Muscle layer of duodenum (tissue), 2 donors: ENCODE results near the gene LRRC8E.
A peak's percentile ranks its signal among the peaks of the same experiment; 100 is the strongest.
"Not testable (repeated sequence)": the region's sequence is repeated elsewhere in the genome, so short reads cannot be mapped to it uniquely, and the experiment has no call there.

ENCODE experiments used
- H3K27ac ChIP-seq: one replicate; pipeline ENCODE4 v1.7.0; 2013; ENCODE audit warnings: mild to moderate bottlenecking, low read length
- H3K27me3 ChIP-seq: one replicate; pipeline ENCODE4 v1.7.0; 2013; ENCODE audit warnings: low read depth, mild to moderate bottlenecking, control low read depth, low read length
- H3K36me3 ChIP-seq, 2 donors: one replicate each; pipeline ENCODE4 v1.7.0; 2013; ENCODE audit warnings: low read length in 2 of 2, control low read depth in 1 of 2, mild to moderate bottlenecking in 1 of 2; ENCODE audit not compliant: insufficient read depth in 2 of 2, control insufficient read depth in 1 of 2
- H3K4me1 ChIP-seq, 2 donors: one replicate each; pipeline ENCODE4 v1.7.0; 2013; ENCODE audit warnings: low read length in 2 of 2, mild to moderate bottlenecking in 2 of 2, control low read depth in 1 of 2, moderate library complexity in 1 of 2; ENCODE audit not compliant: insufficient read depth in 2 of 2, control insufficient read depth in 1 of 2
- H3K4me3 ChIP-seq, 2 donors: one replicate each; pipeline ENCODE4 v1.7.0; 2013; ENCODE audit warnings: low read length in 2 of 2, low read depth in 1 of 2, mild to moderate bottlenecking in 1 of 2
- H3K9me3 ChIP-seq, 2 donors: one replicate each; pipeline ENCODE4 v1.7.0; 2013; ENCODE audit warnings: low read length in 2 of 2, control low read depth in 1 of 2, mild to moderate bottlenecking in 1 of 2; ENCODE audit not compliant: control insufficient read depth in 1 of 2
- donor health status: healthy.

The LRRC8E gene

DNA sequence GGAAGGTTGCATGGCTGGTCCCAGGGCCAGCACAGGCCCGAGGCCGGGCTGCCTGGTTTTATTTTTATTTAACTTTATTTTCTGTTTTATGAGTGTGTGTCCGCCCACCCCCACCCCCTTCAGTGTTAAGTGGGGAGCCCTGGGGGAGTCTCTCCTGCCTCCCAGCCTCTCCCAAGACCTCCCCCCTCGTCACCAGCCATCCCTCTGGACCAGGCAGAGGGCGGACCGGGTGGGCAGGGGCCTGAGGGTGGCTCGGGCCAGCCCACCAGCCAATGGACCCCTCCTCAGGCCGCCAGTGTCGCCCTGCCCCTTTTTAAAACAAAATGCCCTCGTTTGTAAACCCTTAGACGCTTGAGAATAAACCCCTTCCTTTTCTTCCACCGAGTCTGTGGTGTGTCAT, 25.8 kb downstream of the LRRC8E start:
- Histone ChIP-seq H3K4me3 (no peak overlapping the region), H3K27me3 (peaks cover 29% of the 10 kb centered on the region), H3K4me1 (peaks cover 0 to 32% of the 10 kb centered on the region in 2 donors), H3K9me3 (no peaks in the 10 kb centered on the region), H3K36me3 (peaks cover 3 to 39% of the 10 kb centered on the region in 2 donors), H3K27ac (no peak overlapping the region)

DNA sequence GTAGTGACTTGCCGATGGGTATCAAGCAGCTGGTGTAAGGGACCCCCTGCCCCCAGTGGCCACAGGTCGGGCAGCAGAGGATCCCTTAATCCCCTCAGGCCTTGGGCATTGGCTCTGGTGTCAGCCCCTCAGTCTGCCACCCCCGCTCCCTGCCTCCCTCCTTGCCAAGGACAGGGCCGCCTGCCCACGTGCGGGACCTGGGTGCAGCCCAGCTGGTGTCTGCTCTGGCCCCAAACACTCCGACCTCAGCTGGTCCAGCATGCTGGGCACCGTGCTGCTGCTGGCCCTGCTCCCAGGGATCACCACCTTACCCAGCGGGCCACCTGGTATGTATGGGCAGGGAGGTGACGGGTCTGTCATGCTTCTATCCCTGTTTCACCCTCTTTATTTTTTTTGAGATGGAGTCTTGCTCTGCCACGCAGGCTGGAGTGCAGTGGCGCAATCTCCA, 26.3 kb downstream of the LRRC8E start, which contains the start of gene TGFBR3L:
Gene TGFBR3L (plus strand): TSS at position 233 of the 448 bp plus-strand sequence.
- peaks cover 0 to 37% of the 10 kb centered on the region in 2 donors for H3K4me1 ChIP-seq
- H3K9me3 ChIP-seq, result no peaks in the 10 kb centered on the region
- no peak within 1 kb of the TSS for H3K4me3 ChIP-seq
- H3K27ac ChIP-seq, result no peak within 1 kb of the TSS
- H3K36me3 ChIP-seq, result peaks cover 3 to 34% of the 10 kb centered on the region in 2 donors
- H3K27me3 ChIP-seq, result peaks cover 29% of the 10 kb centered on the region

DNA sequence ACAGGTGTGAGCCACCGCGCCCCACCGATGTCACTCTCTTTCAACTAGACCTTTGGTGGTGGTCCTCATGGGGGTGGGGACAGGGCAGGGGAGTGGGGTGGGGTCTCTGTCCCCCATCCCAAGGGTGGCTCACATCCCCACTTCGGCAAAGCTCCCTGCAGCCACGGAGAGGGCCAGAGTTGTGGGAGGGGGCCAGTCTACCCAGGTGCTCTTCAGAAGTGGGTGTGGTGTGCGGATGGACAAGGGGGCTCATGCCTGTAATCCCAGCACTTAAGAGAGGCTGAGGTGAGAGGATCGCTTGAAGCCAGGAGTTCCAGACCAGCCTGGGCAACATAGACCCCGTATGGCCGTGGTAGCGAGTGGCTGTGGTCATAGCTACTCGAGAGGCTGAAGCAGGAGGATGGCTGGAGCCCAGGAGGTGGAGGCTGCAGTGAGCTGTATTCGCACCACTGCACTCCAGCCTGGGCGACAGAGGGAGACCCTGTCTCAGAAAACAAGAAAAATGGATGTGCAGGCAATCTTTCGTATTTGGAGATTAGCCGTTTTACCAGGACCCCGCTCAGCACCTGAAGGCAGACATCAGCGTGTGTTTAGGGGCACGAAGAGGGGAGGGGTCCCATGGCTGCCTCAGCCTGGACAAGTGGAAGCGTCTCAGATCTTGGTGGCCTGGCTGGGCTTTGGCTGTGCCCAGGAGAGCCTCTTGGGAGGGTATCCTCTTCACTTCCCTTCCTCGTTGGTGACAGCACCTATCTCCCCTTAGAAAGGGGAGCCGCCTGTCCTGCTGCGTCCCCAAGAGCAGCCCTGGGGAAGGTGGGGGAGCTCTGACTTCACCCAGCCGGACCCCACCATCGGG, 27.2 kb downstream of the LRRC8E start:
- peaks cover 3 to 25% of the 10 kb centered on the region in 2 donors for H3K36me3 ChIP-seq
- H3K27ac ChIP-seq, result no peak overlapping the region
- peaks cover 29% of the 10 kb centered on the region for H3K27me3 ChIP-seq
- peaks cover 0 to 42% of the 10 kb centered on the region in 2 donors for H3K4me1 ChIP-seq
- peak overlapping the region in 1 of 2 donors; percentile 51 for H3K4me3 ChIP-seq
- H3K9me3 ChIP-seq, result no peaks in the 10 kb centered on the region

DNA sequence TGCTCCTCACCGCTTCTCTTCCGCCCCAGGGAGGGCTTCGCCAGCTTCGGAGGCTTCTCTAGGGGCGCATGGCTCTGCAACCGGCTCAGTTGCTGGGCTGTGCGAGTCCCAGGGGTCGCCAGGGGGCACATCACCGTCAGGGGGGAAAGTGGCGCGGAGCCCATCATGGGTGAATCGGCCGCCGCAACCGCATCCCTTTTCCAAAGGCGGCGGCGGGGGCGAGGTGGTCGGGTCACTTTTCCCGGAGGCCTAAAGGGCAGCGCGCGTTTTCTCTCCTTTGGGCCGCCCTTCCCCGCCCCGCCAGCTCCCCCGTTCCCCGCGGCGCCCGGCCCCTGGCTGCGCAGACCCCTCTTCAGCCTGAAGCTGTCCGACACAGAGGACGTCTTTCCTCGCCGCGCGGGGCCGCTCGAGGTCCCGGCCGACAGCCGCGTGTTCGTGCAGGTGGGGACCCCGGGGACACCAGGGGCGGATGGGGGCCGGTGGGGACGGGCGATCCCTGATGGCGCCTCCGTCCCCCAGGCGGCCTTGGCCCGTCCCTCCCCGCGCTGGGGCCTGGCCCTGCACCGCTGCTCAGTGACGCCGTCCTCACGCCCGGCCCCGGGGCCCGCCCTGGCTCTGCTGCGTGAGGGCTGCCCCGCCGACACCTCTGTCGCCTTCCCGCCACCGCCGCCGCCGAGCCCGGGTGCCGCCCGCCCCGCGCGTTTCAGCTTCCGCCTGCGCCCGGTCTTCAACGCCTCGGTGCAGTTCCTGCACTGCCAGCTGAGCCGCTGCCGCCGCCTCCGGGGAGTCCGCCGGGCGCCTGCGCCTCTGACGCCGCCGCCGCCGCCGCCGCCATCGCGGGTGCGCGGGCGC, 28.0 kb downstream of the LRRC8E start:
- H3K4me3 ChIP-seq, result peak overlapping the region in 1 of 2 donors; percentile 51
- H3K27ac ChIP-seq, result no peak overlapping the region

DNA sequence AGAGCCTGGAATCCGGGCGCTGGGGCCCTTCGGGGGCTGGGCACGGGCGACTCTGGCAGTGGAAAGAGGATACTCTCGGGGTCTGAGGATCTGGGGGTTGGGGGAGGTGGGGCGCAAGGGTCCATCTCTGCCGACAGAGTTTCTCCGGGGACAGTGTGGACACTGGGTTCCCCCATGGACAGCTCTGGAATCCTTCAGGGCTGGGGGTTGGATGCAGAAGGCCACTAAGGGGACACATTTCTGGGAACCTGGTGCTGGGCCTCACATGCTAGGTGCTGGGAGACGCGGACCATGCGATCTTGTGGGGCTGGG, 28.6 kb downstream of the LRRC8E start:
- peaks cover 5 to 50% of the 10 kb centered on the region in 2 donors for H3K4me1 ChIP-seq
- H3K36me3 ChIP-seq, result peaks cover 3 to 13% of the 10 kb centered on the region in 2 donors
- no peak overlapping the region for H3K27ac ChIP-seq
- peak overlapping the region in 1 of 2 donors; percentile 46 for H3K4me3 ChIP-seq
- peaks cover 29% of the 10 kb centered on the region for H3K27me3 ChIP-seq
- H3K9me3 ChIP-seq, result no peaks in the 10 kb centered on the region

More for the DNA sequence above, 28.0 kb downstream of the LRRC8E start:
- no peaks in the 10 kb centered on the region for H3K9me3 ChIP-seq
- H3K27me3 ChIP-seq, result peaks cover 29% of the 10 kb centered on the region
- peaks cover 3 to 17% of the 10 kb centered on the region in 2 donors for H3K36me3 ChIP-seq
- peaks cover 0 to 44% of the 10 kb centered on the region in 2 donors for H3K4me1 ChIP-seq

DNA sequence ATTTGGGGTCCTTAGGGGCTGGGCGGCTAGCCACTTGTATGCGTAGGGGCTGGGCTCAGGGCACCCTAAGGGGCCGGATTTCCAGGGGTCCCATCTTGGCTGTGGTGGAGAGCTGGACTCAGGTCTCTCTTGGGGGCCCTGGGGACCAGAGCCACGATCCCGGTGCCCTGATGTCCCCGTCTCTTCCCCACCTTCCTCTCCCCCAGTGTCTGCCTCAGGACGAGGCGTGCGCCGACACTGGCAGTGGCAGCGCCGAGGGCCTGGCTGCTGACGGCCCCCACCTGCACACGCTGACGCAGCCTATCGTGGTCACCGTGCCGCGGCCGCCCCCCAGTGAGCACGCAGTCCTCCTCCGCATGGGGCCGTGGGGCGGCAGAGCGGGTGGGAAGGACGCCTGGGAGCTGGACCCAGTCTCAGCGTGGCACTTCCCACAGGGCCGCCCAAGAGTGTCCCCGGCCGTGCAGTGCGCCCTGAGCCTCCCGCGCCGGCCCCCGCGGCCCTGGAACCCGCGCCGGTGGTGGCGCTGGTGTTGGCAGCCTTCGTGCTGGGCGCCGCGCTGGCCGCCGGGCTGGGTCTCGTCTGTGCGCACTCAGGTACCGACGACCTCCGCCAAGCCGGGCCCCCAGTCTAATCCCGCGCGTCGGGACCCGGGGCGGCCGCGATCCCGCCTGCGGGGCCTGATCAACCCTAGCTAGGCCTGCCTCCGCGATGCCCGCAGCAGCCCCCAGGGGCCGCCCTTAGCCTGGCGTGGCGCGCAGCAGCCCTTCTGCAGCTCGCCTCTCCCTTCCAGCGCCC, 29.2 kb downstream of the LRRC8E start:
- peaks cover 5 to 56% of the 10 kb centered on the region in 2 donors for H3K4me1 ChIP-seq
- H3K27ac ChIP-seq, result no peak overlapping the region
- no peaks in the 10 kb centered on the region for H3K9me3 ChIP-seq
- H3K27me3 ChIP-seq, result peaks cover 29% of the 10 kb centered on the region
- H3K36me3 ChIP-seq, result peaks cover 2 to 14% of the 10 kb centered on the region in 2 donors
- H3K4me3 ChIP-seq, result peak overlapping the region in 1 of 2 donors; percentile 46

DNA sequence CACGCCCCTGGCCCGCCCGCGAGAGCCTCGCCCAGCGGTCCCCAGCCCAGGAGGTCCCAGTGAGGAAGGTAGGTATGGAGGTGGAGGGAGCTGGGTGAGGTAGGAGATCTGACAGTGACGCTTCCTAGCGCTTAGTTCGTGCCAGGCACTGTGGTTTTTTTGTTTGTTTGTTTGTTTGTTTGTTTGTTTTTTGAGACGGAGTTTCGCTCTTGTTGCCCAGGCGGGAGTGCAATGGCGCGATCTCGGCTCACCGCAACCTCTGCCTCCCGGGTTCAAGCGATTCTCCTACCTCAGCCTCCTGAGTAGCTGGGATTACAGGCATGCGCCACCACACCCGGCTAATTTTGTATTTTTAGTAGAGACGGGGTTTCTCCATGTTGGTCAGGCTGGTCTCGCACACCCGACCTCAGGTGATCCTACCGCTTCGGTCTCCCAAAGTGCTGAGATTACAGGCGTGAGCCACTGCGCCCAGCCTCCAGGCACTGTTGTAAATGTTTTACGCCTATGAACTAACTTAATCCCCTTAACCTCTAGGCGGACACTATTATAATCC, 29.8 kb downstream of the LRRC8E start:
- Histone ChIP-seq H3K27me3 (peaks cover 29% of the 10 kb centered on the region), H3K4me1 (peaks cover 5 to 63% of the 10 kb centered on the region in 2 donors), H3K36me3 (peaks cover 7 to 14% of the 10 kb centered on the region in 2 donors), H3K4me3 (peak overlapping the region in 1 of 2 donors; percentile 46)
- not testable (repeated sequence) for H3K27ac ChIP-seq, H3K9me3 ChIP-seq

DNA sequence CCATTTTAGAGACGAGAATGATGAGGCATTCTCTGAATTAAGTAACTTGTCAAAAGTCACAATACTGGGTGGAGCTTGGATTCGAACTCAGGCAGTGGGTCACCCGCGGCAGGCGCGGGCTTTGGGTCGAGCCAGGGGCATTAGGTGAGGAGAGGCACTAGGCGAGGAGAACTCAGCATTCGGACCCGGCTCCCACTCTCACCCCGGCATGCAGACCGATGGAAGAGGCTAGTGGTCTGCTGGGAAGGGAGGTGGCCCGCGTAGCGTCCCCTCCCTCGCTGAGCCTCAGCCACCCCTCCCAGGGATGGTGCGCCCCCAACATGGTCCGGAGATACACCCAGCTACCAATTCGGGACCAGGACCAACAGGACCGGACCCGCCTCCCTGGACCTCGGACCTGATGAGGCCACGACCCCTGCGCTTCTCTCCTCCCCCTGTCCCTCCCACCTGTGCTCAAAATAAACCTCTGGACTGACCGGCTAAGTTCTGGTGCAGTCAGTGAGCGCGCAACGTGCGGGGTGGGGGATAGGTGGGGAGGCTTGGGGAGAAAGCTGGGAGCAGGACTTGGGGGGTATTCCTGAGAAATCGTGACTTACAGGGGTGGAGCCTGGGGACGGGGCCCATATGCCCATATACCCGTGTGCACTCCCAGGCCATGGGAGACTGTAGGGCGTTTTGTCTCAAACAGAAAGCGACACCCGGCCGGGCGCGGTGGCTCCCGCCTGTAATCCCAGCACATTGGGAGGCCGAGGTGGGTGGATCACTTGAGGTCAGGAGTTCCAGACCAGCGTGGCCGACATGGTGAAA, 30.5 kb downstream of the LRRC8E start:
- Histone ChIP-seq H3K36me3 (peaks cover 7 to 16% of the 10 kb centered on the region in 2 donors), H3K27me3 (peaks cover 29% of the 10 kb centered on the region), H3K4me1 (peaks cover 5 to 65% of the 10 kb centered on the region in 2 donors), H3K4me3 (no peak overlapping the region), H3K27ac (no peak overlapping the region), H3K9me3 (no peaks in the 10 kb centered on the region)

DNA sequence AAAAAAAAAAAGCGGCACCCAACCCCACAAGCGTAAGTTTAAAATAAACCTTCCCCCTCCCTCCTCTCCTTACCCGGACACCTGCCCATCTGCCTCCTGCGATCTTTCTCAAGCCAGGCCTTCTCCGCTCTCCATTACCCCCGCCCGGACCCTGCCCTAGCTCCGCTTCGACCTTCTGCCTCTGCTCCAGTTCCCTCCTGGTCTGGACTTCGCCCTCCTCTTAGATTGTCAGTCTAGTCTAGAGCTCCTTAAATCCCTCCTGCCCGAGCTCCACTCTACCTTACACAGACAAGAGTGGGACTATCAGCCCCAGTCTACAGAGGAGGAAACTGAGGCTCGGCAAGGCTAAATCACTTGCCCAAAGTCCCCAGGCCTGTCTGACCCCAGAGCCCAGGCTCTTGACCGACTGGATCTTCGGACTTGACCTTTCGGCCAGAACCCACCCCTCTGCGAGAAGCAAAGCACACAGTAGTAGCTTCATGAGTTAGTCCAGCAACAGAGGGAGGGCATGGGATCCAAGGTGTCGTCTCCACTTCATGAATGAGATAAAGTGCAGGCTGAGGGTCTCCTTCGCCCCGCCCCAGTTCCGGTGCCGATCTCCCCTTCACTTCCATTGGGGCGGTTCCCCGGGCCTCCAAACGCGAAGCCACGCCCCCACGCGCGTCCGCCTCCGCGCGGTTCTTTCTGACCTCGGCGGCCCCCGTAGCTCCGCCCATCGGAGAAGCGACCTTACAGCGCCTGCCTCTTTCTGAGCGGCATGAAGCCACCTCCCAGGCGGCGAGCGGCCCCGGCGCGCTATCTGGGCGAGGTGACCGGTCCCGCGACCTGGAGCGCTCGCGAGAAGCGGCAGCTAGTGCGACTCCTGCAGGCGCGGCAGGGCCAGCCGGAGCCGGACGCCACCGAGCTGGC, 31.6 kb downstream of the LRRC8E start, which contains the start of gene SNAPC2:
Gene SNAPC2 (plus strand): TSS at position 729 of the 909 bp plus-strand sequence. CDS start 29 bp downstream, at position 758.
- Histone ChIP-seq H3K4me3 (peak within 1 kb of the TSS; percentile 74 to 76), H3K9me3 (no peaks in the 10 kb centered on the region), H3K27me3 (peaks cover 29% of the 10 kb centered on the region), H3K4me1 (peaks cover 5 to 74% of the 10 kb centered on the region in 2 donors), H3K36me3 (peaks cover 7 to 16% of the 10 kb centered on the region in 2 donors), H3K27ac (peak within 1 kb of the TSS; percentile 79)
